GM10266 (cell line): ENCODE data around the gene TBL3.

Source experiments
- DNase-seq: peaks from one replicate; pipeline ENCODE4 v3.0.0; 2012; ENCODE audit errors: extremely low spot score
- TF ChIP-seq, protein P1 (sequence below): IDR thresholded peaks from 2 replicates; pipeline ENCODE4 v1.5.1; 2012; ENCODE audit warnings: mild to moderate bottlenecking, low read depth; ENCODE audit not compliant: control insufficient read depth, insufficient read depth; ENCODE audit errors: missing control alignments

TBL3 gene

DNA sequence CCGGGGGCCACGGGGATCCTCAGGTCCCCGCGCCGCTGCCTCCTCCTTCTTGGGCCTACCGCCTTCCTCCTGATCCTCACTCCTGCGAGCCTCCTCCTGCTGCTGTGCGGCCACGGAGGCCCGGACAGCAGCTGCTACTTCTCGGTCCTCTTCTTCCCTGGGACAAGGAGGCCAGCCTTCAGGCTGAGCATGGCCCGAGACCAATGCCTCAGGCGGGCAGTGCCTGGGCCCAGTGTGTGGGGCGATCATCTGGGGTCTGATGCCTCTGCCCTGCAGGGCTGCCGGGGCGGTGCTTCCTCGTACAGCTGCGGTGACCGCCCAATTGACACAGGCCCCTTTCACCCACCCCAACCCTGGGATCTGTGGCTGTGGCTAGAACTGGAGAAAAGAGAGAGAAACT lies 29.2 kb downstream of the TBL3 start:
- TF ChIP-seq, protein P1, sequence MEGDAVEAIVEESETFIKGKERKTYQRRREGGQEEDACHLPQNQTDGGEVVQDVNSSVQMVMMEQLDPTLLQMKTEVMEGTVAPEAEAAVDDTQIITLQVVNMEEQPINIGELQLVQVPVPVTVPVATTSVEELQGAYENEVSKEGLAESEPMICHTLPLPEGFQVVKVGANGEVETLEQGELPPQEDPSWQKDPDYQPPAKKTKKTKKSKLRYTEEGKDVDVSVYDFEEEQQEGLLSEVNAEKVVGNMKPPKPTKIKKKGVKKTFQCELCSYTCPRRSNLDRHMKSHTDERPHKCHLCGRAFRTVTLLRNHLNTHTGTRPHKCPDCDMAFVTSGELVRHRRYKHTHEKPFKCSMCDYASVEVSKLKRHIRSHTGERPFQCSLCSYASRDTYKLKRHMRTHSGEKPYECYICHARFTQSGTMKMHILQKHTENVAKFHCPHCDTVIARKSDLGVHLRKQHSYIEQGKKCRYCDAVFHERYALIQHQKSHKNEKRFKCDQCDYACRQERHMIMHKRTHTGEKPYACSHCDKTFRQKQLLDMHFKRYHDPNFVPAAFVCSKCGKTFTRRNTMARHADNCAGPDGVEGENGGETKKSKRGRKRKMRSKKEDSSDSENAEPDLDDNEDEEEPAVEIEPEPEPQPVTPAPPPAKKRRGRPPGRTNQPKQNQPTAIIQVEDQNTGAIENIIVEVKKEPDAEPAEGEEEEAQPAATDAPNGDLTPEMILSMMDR, result no peak

DNA sequence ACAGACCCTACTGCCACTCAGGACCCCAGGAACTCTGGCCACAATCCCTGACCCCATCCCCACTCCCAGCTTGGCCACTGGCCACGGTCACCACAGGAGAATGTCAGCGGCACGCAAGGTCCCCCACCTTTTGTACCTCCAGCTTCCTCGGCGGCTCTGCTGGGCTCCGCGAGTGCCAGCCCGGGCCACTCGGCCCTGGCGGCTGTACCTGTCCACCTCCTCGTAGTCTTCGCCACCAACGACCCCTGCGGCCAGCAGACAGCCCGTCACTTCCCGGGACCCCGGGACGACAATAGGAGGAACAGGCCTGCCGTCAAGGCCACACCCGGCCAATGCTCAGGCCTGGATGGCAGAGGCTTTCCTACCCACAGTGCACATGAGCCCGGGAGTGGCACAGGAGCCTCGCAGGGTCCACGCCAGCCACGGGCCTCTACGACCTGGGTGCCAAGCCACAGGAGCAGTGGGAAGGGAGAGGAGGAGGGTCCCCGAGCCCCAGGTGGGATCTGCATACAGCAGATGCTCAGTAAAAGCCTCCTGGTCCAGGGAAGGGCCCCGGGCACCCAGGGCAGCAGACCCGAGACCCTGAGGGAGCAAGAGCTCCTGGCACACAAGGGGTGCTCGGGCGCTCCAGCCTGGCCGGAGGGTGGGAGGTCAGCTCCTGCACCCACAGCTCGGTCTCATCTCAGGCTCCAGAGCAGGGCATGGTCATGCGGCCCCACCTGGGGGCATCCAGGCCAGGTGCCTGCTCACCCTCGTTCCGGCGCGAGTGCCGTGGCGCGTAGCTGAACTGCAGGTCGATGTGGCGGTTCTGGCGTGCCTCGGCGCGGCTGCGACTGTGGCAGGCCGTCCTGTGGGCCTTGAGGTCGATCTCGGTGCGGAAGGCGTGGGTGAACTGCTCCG lies 29.9 kb downstream of the TBL3 start:
- TF ChIP-seq, protein P1, result no peak
- no peak for DNase-seq

More for the DNA sequence above, 29.2 kb downstream of the TBL3 start:
- DNase-seq, result no peak

DNA sequence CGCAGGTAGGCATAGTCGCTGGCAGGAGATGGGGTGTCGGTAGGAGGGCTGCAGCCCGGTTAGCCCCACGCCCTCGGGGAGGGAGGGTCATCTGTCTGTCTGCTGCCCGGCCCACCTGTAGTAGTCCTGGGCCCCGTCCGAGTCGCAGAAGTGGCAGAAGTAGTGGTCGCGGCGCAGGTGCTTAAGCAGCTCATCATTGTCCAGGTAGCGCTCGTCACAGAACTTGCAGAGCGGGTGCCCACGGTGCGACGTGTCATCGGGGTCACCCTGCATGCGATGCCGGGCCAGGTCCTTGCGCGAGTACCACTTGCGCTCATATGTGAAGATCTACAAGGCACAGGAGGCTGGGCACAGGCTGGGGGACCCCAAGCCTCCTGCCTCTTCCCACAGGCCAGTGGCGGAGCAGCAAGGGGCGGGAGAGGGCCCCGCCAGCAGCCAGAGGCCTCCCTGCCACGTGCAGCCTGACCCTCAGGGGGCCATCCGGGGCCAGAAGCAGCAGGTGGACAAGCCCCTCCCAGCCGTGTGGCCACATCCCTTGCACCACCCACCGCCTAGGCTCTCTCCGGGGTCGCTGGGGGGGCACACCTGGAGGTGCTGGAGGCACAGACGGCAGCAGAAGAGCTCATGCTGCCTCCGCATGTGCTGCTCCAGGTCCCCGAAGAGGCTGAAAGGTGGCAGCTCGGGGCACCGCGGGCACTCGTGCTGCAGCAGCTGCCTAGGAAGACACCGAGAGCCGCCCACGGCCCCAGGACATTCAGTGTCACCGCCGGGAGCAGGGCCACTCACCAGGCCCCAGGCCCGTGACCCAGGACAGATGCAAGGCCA lies 30.8 kb downstream of the TBL3 start:
- TF ChIP-seq, protein P1, result no peak
- DNase-seq, result no peak

- TF ChIP-seq, protein P1, result no peak
- DNase-seq, result no peak
These were observed 31.5 kb downstream of the TBL3 start for GRCh38 chr16:2003231-2003826.

GRCh38 chr16:2003827-2004641 lies 32.2 kb downstream of the TBL3 start:
- TF ChIP-seq, protein P1, result peak; percentile 96
- peak; percentile 93 for DNase-seq

DNA sequence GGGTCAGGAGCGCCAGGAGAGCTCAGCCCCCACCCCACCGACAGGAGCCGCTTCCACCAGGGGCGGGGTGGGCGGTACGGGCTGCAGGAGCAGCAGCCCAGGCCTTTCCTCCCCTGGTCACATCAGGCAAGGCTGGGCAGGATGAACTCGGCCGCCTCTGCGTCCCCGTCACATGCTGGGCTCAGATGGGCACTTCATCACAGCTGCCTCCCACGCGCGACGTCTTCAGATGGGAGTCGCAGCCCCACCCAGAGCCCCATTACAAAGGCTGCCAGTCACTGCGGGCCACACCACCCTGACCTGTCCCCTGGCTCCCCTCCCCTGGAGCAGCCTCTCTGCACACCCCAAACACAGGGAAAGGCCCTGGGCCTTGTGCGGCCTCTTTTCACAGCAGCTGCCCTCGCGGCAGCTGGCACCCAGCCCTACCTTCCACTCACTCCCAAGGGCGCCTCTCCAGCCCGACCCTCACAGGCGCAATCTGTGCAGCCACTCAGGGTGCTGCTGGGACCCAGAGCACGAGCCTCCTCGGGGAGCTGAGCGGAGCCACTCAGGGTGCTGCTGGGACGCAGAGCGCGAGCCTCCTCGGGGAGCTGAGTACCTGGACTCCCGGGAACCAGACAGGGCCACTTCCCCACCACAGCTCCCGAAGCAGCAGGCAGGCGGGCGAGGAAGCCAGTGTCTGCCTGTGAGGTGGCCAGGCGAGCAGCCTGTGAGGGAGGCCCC lies 33.1 kb downstream of the TBL3 start:
- TF ChIP-seq, protein P1, result no peak
- no peak for DNase-seq
